Activated naive CD4-positive, alpha-beta T cell treated with anti-CD3 and anti-CD28 coated beads, Interleukin-2, amount 50 U/mL, for 24 hours (primary cell): ENCODE data around the gene APOL5.
"Not testable (repeated sequence)": the region's sequence is repeated elsewhere in the genome, so short reads cannot be mapped to it uniquely, and the experiment has no call there.

Experiments
- H3K27ac Mint-ChIP-seq: one replicate; pipeline ENCODE4 v1.8.0; 2021; ENCODE audit warnings: mild to moderate bottlenecking, mixed read lengths
- H3K27me3 Mint-ChIP-seq: one replicate; pipeline ENCODE4 v1.8.0; 2021; ENCODE audit warnings: mixed read lengths
- H3K36me3 Mint-ChIP-seq: one replicate; pipeline ENCODE4 v1.8.0; 2021; ENCODE audit warnings: mixed read lengths
- H3K4me1 Mint-ChIP-seq: one replicate; pipeline ENCODE4 v1.8.0; 2021; ENCODE audit warnings: mixed read lengths
- H3K4me3 Mint-ChIP-seq: one replicate; pipeline ENCODE4 v1.8.0; 2021; ENCODE audit warnings: mild to moderate bottlenecking, mixed read lengths
- H3K9me3 Mint-ChIP-seq: one replicate; pipeline ENCODE4 v1.8.0; 2021; ENCODE audit warnings: mixed read lengths

The APOL5 gene, protein sequence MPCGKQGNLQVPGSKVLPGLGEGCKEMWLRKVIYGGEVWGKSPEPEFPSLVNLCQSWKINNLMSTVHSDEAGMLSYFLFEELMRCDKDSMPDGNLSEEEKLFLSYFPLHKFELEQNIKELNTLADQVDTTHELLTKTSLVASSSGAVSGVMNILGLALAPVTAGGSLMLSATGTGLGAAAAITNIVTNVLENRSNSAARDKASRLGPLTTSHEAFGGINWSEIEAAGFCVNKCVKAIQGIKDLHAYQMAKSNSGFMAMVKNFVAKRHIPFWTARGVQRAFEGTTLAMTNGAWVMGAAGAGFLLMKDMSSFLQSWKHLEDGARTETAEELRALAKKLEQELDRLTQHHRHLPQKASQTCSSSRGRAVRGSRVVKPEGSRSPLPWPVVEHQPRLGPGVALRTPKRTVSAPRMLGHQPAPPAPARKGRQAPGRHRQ

DNA sequence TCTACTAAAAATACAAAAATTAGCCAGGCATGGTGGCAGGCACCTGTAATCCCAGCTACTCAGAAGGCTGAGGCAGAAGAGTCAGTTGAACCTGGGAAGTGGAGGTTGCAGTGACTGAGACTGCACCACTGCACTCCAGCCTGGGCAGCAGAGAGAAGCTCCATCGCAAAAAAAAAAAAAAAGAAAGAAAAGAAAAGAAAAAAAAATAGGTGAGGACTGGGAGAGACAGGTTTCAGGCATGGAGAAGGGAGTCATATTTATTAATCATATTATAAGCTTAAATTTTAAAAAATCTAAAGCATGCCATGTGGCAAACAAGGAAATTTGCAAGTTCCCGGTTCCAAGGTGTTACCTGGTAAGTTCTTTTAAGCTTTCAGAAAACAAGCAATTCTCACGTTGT lies at the start of gene APOL5:
Gene APOL5 (plus strand): TSS at position 301 of the 400 bp plus-strand sequence. CDS start 0 bp downstream, at position 301.
- H3K36me3 Mint-ChIP-seq = peaks cover 3% of the 10 kb centered on the region

DNA sequence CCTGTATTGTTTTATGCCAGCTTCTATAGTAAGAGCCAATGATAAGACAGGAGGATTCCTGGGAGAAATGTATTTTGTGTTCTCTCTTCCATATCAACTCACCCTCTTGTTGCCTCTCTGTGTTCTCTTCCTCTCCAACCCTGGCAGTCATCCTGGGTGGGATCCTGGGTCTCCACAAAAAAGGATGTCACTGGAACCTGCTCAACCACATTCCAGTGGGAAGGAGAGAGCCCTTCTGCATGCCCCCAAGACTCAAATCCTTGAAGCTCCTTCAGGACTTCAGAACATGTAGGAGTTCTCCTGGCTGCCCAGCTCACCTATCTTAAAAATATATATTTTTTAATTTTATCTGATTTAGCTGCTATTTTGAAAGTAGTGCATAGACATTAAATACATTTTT lies 43.3 kb upstream of the APOL5 start:
- no peaks in the 10 kb centered on the region for H3K27me3 Mint-ChIP-seq
- peaks cover 12% of the 10 kb centered on the region for H3K36me3 Mint-ChIP-seq
- H3K4me1 Mint-ChIP-seq = peaks cover 11% of the 10 kb centered on the region
- H3K4me3 Mint-ChIP-seq = no peak overlapping the region
- H3K9me3 Mint-ChIP-seq = peaks cover 18% of the 10 kb centered on the region
- H3K27ac Mint-ChIP-seq = no peak overlapping the region

More for the DNA sequence above, at the start of gene APOL5:
- Mint-ChIP-seq H3K9me3 (peaks cover 9% of the 10 kb centered on the region), H3K4me1 (no peaks in the 10 kb centered on the region), H3K27me3 (peaks cover 4% of the 10 kb centered on the region), H3K27ac (no peak within 1 kb of the TSS), H3K4me3 (no peak within 1 kb of the TSS)

DNA sequence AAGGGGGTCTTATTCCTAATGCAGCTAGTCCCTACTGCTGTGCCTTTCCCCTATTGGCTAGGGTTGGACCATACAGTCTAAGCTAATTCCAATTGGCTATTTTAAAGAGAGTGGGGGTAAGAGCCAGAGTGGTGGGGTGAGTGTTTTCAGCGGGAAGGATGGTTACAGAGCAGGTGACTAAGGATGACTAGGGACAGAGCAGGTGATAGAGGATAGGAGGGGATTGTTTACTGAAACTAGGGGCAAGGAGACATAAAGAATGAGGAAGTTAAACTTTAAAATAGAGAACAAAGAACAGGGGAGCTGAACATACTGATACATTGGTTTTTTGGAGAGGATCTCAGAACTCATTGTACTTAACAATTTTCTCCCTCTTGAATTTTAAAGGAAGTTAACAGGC lies 41.6 kb upstream of the APOL5 start:
- H3K4me1 Mint-ChIP-seq = peaks cover 25% of the 10 kb centered on the region
- H3K27ac Mint-ChIP-seq = not testable (repeated sequence)

DNA sequence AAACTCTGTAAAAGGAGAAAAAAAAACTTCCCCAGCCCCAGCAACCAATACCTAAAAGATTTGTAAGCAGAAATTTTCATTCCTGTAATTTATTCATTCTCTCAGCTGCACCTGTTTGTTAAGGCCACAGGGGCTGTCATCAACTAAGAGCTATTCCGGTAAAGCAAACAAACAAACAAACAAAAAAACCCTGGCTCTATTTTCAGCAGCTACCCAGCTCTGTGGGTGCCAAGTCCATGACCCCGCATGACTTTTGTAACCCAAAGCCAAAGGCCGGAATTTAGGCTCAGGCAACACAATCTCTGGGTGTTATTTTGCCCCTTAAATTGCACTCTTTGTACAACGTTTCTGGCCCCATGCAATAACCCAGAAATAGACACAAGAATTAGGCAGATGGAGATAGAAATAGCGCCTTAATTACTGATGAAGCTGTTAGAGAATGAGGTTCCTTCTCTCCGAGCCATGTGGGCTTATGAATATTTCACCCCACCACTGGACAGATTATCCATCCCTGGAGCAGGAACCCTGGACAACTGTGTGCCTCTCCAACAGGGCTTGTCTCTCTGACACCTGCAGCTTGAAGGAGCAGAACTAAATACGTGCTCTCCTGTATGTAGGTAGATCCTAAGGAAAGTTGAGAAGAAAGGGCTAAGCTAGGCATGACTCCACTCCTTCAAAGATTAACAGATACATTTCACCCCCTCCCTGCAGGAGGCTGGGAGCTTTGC lies 40.0 kb upstream of the APOL5 start:
- Mint-ChIP-seq H3K4me1 (peaks cover 25% of the 10 kb centered on the region), H3K27ac (no peak overlapping the region), H3K27me3 (no peaks in the 10 kb centered on the region), H3K36me3 (peaks cover 14% of the 10 kb centered on the region), H3K4me3 (no peak overlapping the region), H3K9me3 (peaks cover 13% of the 10 kb centered on the region)

More for the DNA sequence above, 41.6 kb upstream of the APOL5 start:
- not testable (repeated sequence) for H3K4me3 Mint-ChIP-seq, H3K27me3 Mint-ChIP-seq
- peaks cover 12% of the 10 kb centered on the region for H3K36me3 Mint-ChIP-seq
- H3K9me3 Mint-ChIP-seq = peaks cover 14% of the 10 kb centered on the region

DNA sequence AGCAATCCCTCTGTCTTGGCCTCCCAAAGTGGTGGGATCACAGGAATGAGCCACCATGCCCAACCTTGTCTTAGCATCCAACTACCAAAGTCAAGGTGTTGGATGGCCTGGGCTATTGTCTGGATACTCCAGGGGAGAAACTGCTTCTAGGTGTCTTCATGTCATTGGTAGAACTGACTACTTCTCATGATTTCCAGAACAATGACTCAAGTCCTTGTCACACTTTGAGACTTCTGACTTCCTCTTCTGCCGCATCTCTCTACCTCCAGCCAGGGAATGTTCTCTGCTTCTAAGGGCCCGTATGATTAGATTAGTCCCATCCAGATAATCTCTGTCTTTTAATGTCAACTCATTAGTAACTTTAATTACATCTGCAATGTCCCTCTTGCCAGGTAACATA lies 38.8 kb upstream of the APOL5 start:
- Mint-ChIP-seq H3K36me3 (peaks cover 14% of the 10 kb centered on the region), H3K27ac (peak overlapping the region; percentile 94), H3K9me3 (peaks cover 8% of the 10 kb centered on the region), H3K4me3 (peak overlapping the region; percentile 67), H3K4me1 (peaks cover 25% of the 10 kb centered on the region), H3K27me3 (no peaks in the 10 kb centered on the region)

DNA sequence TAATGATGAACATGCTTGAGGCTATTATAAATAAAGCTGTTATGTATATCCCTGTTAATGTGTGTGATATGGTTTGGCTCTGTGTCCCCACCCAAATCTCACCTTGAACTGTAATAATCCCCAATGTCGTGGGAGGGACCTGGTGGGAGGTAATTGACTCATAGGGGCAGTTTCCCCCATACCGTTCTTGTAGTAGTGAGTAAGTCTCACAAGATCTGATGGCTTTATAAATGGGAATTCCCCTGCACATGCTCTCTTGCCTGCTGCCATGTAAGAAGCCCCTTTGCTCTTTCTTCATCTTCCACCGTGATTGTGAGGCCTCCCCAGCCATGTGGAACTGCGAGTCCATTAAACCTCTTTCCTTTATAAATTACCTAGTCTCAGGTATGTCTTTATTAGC lies 38.2 kb upstream of the APOL5 start:
- peak overlapping the region; percentile 94 for H3K27ac Mint-ChIP-seq
- peak overlapping the region; percentile 67 for H3K4me3 Mint-ChIP-seq
- not testable (repeated sequence) for H3K9me3 Mint-ChIP-seq, H3K27me3 Mint-ChIP-seq
- H3K36me3 Mint-ChIP-seq = peaks cover 14% of the 10 kb centered on the region
- H3K4me1 Mint-ChIP-seq = peaks cover 25% of the 10 kb centered on the region

DNA sequence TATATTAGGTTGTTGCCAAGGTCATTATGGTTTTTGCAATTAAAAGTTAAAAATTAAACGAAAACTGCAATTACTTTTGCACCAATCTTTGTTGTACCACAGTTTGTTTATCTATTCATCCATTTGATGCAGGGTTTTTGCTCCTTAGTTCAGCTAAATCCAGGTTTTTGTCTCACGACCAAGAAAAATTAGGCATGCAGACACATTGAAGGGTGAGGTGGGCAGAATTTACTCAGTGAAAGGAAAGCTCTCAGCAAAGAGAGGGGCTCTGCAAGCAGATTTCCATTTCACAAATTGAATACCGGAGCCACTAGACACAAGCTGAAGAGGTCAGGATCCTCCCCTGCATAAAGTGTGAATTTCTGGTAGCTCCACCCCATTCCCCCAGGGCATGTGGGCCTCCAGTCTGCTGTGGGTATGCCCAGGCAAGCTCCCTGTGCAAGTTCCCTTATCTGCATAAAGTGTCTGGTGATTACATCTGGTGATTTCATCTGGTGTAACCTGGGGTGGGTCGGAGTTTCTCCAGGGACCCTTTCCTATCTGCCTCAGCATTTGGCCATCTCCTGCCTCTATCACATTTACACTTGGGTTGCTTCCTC lies 36.1 kb upstream of the APOL5 start:
- no peak overlapping the region for H3K4me3 Mint-ChIP-seq
- H3K27me3 Mint-ChIP-seq = no peaks in the 10 kb centered on the region
- H3K27ac Mint-ChIP-seq = no peak overlapping the region
- H3K9me3 Mint-ChIP-seq = peaks cover 8% of the 10 kb centered on the region
- peaks cover 8% of the 10 kb centered on the region for H3K36me3 Mint-ChIP-seq
- peaks cover 25% of the 10 kb centered on the region for H3K4me1 Mint-ChIP-seq

DNA sequence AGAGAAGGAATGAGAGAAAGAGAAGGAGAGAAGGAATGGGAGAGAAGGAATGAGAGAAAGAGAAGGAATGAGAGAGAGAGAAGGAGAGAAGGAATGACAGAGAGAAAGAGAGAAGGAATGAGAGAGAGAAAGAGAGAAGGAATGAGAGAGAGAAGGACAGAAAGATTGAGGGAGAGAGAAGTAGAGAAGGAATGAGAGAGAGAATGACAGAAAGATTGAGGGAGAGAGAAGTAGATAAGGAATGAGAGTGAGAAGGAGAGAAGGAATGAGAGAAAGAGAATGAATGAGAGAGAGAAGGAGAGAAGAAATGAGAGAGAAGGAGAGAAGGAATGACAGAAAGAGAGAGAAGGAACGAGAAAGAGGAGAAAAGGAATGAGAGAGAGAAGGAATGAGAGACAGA lies 34.1 kb upstream of the APOL5 start:
- peak overlapping the region; percentile 6 for H3K27ac Mint-ChIP-seq

DNA sequence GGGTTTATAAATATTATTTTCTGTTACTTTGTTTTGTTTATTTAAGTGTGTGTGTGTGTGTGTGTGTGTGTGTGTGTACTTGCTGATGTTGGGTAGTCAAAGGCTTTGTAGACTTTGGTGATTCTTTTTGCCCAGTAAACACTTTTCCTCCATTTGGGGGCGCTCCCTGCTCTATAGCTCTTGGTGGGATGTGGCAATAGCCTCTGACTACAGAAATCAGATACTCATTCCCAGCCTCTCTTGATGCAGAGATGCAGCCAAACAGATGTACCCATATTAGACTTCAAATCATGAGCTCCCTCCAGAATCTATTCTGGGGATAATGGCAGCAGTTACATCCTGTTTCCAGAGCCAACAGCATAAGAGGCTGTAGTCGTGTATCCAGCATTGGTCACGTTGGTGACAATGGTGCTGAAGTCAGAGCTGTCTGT lies 33.4 kb upstream of the APOL5 start:
- Mint-ChIP-seq H3K36me3 (peaks cover 4% of the 10 kb centered on the region), H3K9me3 (peaks cover 2% of the 10 kb centered on the region), H3K4me1 (peaks cover 14% of the 10 kb centered on the region), H3K27me3 (no peaks in the 10 kb centered on the region), H3K27ac (no peak overlapping the region), H3K4me3 (no peak overlapping the region)

More for the DNA sequence above, 34.1 kb upstream of the APOL5 start:
- Mint-ChIP-seq H3K4me1 (peaks cover 22% of the 10 kb centered on the region), H3K9me3 (peaks cover 8% of the 10 kb centered on the region), H3K4me3 (no peak overlapping the region), H3K27me3 (no peaks in the 10 kb centered on the region), H3K36me3 (peaks cover 8% of the 10 kb centered on the region)

DNA sequence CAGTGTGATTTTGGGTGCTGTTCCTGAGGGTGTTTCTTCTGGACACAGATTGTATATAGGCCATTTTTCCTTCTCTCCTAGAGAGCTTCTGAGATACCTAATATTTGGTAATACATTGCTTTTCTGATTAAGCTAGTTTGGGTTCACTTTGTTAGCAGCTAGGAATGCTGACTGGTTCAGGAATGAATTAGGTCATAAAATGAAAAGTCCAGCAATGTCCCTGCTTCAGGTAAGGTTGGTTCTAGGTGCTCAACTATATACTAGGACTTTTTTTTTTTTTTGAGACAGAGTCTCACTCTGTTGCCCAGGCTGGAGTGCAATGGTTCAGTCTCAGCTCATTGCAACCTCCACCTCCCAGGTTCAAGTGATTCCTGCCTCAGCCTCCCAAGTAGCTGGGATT lies 32.9 kb upstream of the APOL5 start:
- Mint-ChIP-seq H3K4me3 (no peak overlapping the region), H3K27me3 (no peaks in the 10 kb centered on the region), H3K27ac (no peak overlapping the region), H3K9me3 (no peaks in the 10 kb centered on the region), H3K4me1 (peaks cover 10% of the 10 kb centered on the region), H3K36me3 (peaks cover 2% of the 10 kb centered on the region)

DNA sequence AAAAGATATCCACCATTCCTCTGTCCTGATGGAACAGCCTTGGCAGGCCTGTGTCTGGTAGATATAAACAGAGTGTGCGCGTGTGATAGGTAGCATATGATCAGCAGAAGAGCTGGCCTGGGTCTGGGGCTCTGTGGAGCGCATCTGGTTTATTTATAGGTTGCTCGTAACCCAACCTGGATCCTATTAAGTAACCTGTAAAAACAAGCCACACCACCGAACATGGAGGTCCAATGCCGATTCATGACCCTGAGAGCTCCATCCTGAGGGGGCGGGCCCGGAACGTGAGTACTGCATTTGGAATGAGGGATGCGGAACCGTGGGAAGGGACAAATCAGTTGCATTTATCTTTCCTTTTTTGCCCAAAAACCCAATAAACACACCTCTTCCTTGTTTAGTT lies 31.9 kb upstream of the APOL5 start:
- H3K27me3 Mint-ChIP-seq = no peaks in the 10 kb centered on the region
- no peak overlapping the region for H3K4me3 Mint-ChIP-seq
- H3K4me1 Mint-ChIP-seq = peaks cover 8% of the 10 kb centered on the region
- peaks cover 2% of the 10 kb centered on the region for H3K36me3 Mint-ChIP-seq
- no peaks in the 10 kb centered on the region for H3K9me3 Mint-ChIP-seq
- no peak overlapping the region for H3K27ac Mint-ChIP-seq

DNA sequence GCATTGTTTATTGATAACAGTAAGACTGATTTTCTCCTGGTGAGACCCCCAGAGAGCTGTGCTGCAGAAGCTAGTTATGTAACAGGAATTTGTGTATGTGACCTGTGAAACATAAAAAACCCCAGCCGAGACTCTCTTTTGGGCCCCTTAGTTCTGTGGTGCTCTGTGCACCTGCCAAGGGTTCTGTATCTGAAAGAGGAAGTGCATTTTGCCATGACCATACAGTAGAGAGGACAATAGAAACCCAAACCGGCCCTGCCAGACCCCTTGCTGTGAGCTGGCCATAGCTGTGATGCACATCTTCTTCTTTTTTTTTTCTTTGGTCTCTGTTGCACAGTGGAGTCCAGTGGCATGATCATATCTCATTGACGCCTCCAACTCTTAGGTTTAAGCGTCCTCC lies 31.4 kb upstream of the APOL5 start:
- no peaks in the 10 kb centered on the region for H3K9me3 Mint-ChIP-seq
- H3K4me1 Mint-ChIP-seq = peaks cover 5% of the 10 kb centered on the region
- no peaks in the 10 kb centered on the region for H3K27me3 Mint-ChIP-seq
- H3K27ac Mint-ChIP-seq = no peak overlapping the region
- H3K4me3 Mint-ChIP-seq = no peak overlapping the region
- peaks cover 2% of the 10 kb centered on the region for H3K36me3 Mint-ChIP-seq

DNA sequence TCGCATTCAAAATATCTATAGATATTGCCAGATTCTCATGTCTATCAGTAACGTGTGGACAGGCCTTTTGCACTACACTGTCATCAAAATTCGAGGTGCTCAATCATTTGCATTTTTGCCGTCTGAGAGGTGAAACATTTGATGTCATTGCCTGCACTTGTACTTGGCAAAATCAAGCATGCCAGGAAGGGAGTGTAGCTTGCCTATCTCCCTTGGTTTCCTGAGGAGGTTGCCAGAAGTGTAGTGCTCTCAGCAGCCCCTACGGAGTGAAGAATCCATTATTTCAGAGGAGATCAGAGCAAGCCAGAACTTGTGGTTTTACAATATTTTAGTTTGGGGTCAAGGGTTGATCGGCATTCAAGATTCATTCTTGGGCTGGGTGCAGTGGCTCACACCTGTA lies 30.2 kb upstream of the APOL5 start:
- peaks cover 5% of the 10 kb centered on the region for H3K4me1 Mint-ChIP-seq
- no peaks in the 10 kb centered on the region for H3K27me3 Mint-ChIP-seq
- H3K27ac Mint-ChIP-seq = no peak overlapping the region
- H3K9me3 Mint-ChIP-seq = no peaks in the 10 kb centered on the region
- no peaks in the 10 kb centered on the region for H3K36me3 Mint-ChIP-seq
- no peak overlapping the region for H3K4me3 Mint-ChIP-seq

DNA sequence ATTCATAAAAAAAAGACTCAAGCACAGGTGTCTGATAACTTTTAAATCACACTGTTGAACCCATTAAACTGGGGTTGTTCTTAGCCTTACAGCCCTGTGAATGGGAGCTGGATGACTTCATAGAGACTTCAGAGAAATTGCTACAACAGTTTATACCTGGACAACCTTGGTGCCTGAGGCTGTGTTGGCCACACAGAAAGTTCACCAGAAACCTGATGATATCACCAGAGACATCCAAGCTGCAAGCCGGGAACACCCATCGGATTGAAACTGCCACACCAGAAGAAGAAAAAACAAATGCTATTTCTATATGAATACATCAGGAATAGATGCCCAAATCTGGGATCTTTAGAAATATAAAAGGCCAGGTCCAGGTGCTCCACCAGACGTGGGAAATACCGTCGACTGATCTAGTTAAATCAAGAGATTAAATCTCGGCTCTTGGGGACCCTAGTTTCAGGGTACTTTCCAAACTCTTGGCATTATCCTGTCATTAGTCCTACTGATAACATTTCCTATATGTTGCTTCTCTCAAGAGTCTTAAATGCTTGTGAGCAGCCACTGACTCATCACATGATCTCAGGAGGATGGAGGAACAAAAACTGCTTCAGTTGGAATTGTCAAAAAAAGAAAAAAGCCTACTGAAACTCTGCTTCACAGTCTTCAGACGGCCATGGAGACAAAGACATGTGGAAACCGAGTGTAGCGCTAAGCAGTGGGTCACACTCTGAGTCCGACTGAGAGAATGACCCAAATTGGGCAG lies 28.6 kb upstream of the APOL5 start:
- Mint-ChIP-seq H3K4me1 (peaks cover 5% of the 10 kb centered on the region), H3K4me3 (no peak overlapping the region), H3K9me3 (no peaks in the 10 kb centered on the region)

DNA sequence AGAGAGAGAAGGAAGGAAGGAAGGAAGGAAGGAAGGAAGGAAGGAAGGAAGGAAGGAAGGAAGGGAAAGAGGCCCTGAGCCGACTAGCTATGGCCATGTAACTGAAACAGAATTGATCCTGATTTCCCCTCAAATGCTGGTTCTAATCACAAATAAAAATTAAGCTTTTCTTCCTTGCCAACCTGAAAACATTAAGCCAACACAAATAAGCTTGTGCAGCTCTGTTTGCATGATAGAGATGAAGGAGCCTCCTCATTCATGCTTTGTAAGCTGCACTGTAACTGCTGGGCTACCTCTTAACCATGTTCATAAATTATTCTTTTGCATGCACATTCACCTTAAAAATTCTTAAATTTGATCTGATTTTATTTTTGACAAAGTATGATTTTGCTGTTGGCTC lies 27.7 kb upstream of the APOL5 start:
- Mint-ChIP-seq H3K27me3 (no peaks in the 10 kb centered on the region), H3K4me3 (no peak overlapping the region), H3K27ac (no peak overlapping the region), H3K4me1 (peaks cover 5% of the 10 kb centered on the region), H3K36me3 (no peaks in the 10 kb centered on the region), H3K9me3 (no peaks in the 10 kb centered on the region)

More for the DNA sequence above, 28.6 kb upstream of the APOL5 start:
- no peak overlapping the region for H3K27ac Mint-ChIP-seq
- no peaks in the 10 kb centered on the region for H3K36me3 Mint-ChIP-seq
- H3K27me3 Mint-ChIP-seq = no peaks in the 10 kb centered on the region
